K562 (cell line): ENCODE results near the gene CSF2RB. TPM values are rescaled to one million over a fixed set of nuclear protein-coding genes. Genes with fewer than 3 reads are reported as not detected.

Source experiments
- ATAC-seq: fragments of 200-7000 bp; cut with Tn5 transposase; 3 replicates; pipeline ENCODE4 v1.9.1; 2020; ENCODE audit warnings: moderate library complexity
- BruUV-seq: library from RNA; stranded (reverse); fragments of 400-500 nt; replicated peaks from 2 replicates; lab custom pipeline; 2021; lab: Mats Ljungman, UMichigan
- CTCF ChIA-PET: fragments of 300-600 bp; formaldehyde crosslinking; extraction: SDS; loops from one replicate; lab custom pipeline; 2021; ENCODE audit warnings: low intra/inter-chr PET ratio; lab: Yijun Ruan, JAX
- POLR2A ChIA-PET: fragments of 300-600, 350-650 bp; sonication (Branson Sonifier 250); formaldehyde crosslinking; extraction: SDS; loops from one replicate; lab custom pipeline; 2021; ENCODE audit warnings: antibody characterized with exemption, inconsistent platforms; lab: Yijun Ruan, JAX
- DNase-seq, 4 experiments: peaks; one replicate each; pipeline versions ENCODE4 v3.0.0 to v3.0.0-alpha.2; 2011 to 2018; ENCODE audit warnings: low spot score in 3 of 4, mixed read lengths in 3 of 4; ENCODE audit errors: extremely low read depth in 1 of 4
- FAIRE-seq: peaks from 2 replicates; lab custom pipeline; 2011; peaks lifted over from hg19 to GRCh38; lab: Jason Lieb, UNC
- H2AFZ ChIP-seq: 2 replicates; pipeline ENCODE4 v1.6.0; 2011; ENCODE audit warnings: low read depth, low read length, control low read depth, inconsistent platforms
- H3K27ac ChIP-seq: fragments of 200-600 bp; 3 replicates; pipeline ENCODE4 v1.8.0; 2011; ENCODE audit warnings: low read depth, mild to moderate bottlenecking, control low read depth, inconsistent platforms, low read length, moderate library complexity, mixed read lengths; ENCODE audit errors: extremely low read depth
- H3K27me3 ChIP-seq, 2 experiments: fragments of 300-600 bp in 1 of 2; 2 replicates in 1 of 2; 3 replicates in 1 of 2; pipeline versions ENCODE4 v1.6.0 to v1.8.0; 2011; ENCODE audit warnings: inconsistent platforms in 2 of 2, low read length in 2 of 2, mild to moderate bottlenecking in 1 of 2, mixed read lengths in 1 of 2, moderate library complexity in 1 of 2; ENCODE audit not compliant: control insufficient read depth in 2 of 2, insufficient read depth in 2 of 2
- H3K36me3 ChIP-seq: fragments of 300-600 bp; 3 replicates; pipeline ENCODE4 v1.8.0; 2011; ENCODE audit warnings: mild to moderate bottlenecking, low read length, inconsistent platforms; ENCODE audit not compliant: control insufficient read depth, insufficient read depth
- H3K4me1 ChIP-seq, 2 experiments: fragments of 200-600 bp in 1 of 2; replicated peaks in 1 of 2; 2 replicates in 1 of 2; 3 replicates in 1 of 2; pipeline versions ENCODE4 v1.5.1 to v1.8.0; 2011; ENCODE audit warnings: inconsistent platforms in 2 of 2, low read length in 2 of 2, mild to moderate bottlenecking in 1 of 2, mixed read lengths in 1 of 2, moderate library complexity in 1 of 2; ENCODE audit not compliant: control insufficient read depth in 2 of 2, insufficient read depth in 2 of 2
- H3K4me2 ChIP-seq: 2 replicates; pipeline ENCODE4 v1.6.1; 2011; ENCODE audit warnings: low read length, control low read depth, inconsistent platforms, mixed read lengths; ENCODE audit not compliant: insufficient read depth
- H3K4me3 ChIP-seq: fragments of 200-600 bp; sonication (generic), shearing (Covaris generic); 2 replicates; pipeline ENCODE4 v1.5.1; 2016; ENCODE audit warnings: control low read depth, inconsistent platforms
- H3K79me2 ChIP-seq: fragments of 200-600 bp; 3 replicates; pipeline ENCODE4 v1.8.0; 2011; ENCODE audit warnings: low read length, inconsistent platforms; ENCODE audit not compliant: control insufficient read depth, insufficient read depth
- H3K9ac ChIP-seq, 2 experiments: 2 replicates each; pipeline versions ENCODE4 v1.6.0 to v1.6.1; 2011; ENCODE audit warnings: low read depth in 2 of 2, low read length in 2 of 2, control low read depth in 1 of 2, inconsistent platforms in 1 of 2, mild to moderate bottlenecking in 1 of 2, mixed read lengths in 1 of 2; ENCODE audit not compliant: insufficient read depth in 1 of 2
- H3K9me1 ChIP-seq: one replicate; pipeline ENCODE4 v1.6.0; 2011; ENCODE audit warnings: inconsistent platforms, mild to moderate bottlenecking, low read length, moderate library complexity; ENCODE audit not compliant: control insufficient read depth, insufficient read depth
- H3K9me3 ChIP-seq: replicated peaks from 2 replicates; pipeline ENCODE4 v1.5.1; 2011; ENCODE audit warnings: low read depth, low read length, inconsistent platforms; ENCODE audit not compliant: control insufficient read depth, insufficient read depth
- H4K20me1 ChIP-seq: replicated peaks from 2 replicates; pipeline ENCODE4 v1.6.1; 2011; ENCODE audit warnings: low read length, inconsistent platforms, mixed read lengths; ENCODE audit not compliant: control insufficient read depth, insufficient read depth
- CBX8 ChIP-seq: fragments of 200-600 bp; sonication (generic); IDR thresholded peaks from 2 replicates; pipeline ENCODE4 v1.6.1; 2012; ENCODE audit warnings: borderline replicate concordance, mixed run types, low read depth, mild to moderate bottlenecking, moderate library complexity, mixed read lengths, low read length, control low read depth, inconsistent platforms; ENCODE audit not compliant: poor library complexity, severe bottlenecking; ENCODE audit errors: extremely low read depth
- GABPA ChIP-seq: fragments of 200-800 bp; sonication (Bioruptor generic); conservative IDR thresholded peaks from 2 replicates; pipeline ENCODE4 v1.6.1; 2016; ENCODE audit warnings: low read depth, missing genetic modification characterization, missing compliant biosample characterization
- MXD1 ChIP-seq: fragments of 250-450 bp; sonication (Bioruptor Pico); IDR thresholded peaks from 2 replicates; pipeline ENCODE4 v1.8.0; 2021; ENCODE audit warnings: borderline replicate concordance, mild to moderate bottlenecking, moderate library complexity; ENCODE audit not compliant: poor library complexity, severe bottlenecking
- RBM14 ChIP-seq: fragments of 200-400 bp; formaldehyde crosslinking; IDR thresholded peaks from 2 replicates; pipeline ENCODE4 v1.6.1; 2018; ENCODE audit warnings: low read depth, mild to moderate bottlenecking, low read length, moderate library complexity, borderline replicate concordance; ENCODE audit not compliant: insufficient read depth
- ZBTB11 ChIP-seq, 3 experiments: fragments of 200-800 bp in 1 of 3; fragments of 250-450 bp in 1 of 3; fragments of 450-650 bp in 1 of 3; sonication (Bioruptor Pico) in 1 of 3; sonication (Bioruptor generic) in 1 of 3; formaldehyde crosslinking in 1 of 3; IDR thresholded peaks; 2 replicates each; pipeline versions ENCODE4 v1.6.1 to v1.8.0; 2016 to 2022; ENCODE audit warnings: mild to moderate bottlenecking in 2 of 3, missing genetic modification characterization in 2 of 3, missing compliant biosample characterization in 1 of 3, moderate library complexity in 1 of 3
- ZNF140 ChIP-seq: fragments of 250-450 bp; sonication (Bioruptor Pico); IDR thresholded peaks from 2 replicates; pipeline ENCODE4 v1.8.0; 2021; ENCODE audit warnings: moderate library complexity, mild to moderate bottlenecking, inconsistent platforms
- ZNF143 ChIP-seq: sonication (generic); formaldehyde crosslinking; IDR thresholded peaks from 2 replicates; pipeline ENCODE4 v1.9.0; 2022; ENCODE audit warnings: mild to moderate bottlenecking, missing genetic modification reagents
- ZNF263 ChIP-seq: sonication (generic); formaldehyde crosslinking; IDR thresholded peaks from 2 replicates; pipeline ENCODE4 v1.8.0; 2022; ENCODE audit warnings: mild to moderate bottlenecking, missing genetic modification reagents, borderline replicate concordance
- ZNF3 ChIP-seq: fragments of 250-450 bp; sonication (Bioruptor Pico); IDR thresholded peaks from 2 replicates; pipeline ENCODE4 v1.5.0; 2021; ENCODE audit warnings: mild to moderate bottlenecking, moderate library complexity
- WGBS: fragments of 100-300 bp; shearing (Covaris generic); methylation state at CpG from one replicate; pipeline ENCODE4 v1.1.6; 2016; ENCODE audit warnings: low coverage, mixed read lengths; ENCODE audit not compliant: insufficient coverage; ENCODE audit errors: missing lambda C conversion rate; 5-methylcytosine and 5-hydroxymethylcytosine counted together
- in situ Hi-C: fragments of 300-500 bp; cut with MboI; formaldehyde crosslinking; loops from 4 replicates; pipeline ENCODE4 v1.15.0; 2018; ENCODE audit warnings: inconsistent platforms, mixed read lengths
- intact Hi-C: fragments of 100-400 bp; cut with micrococcal nuclease; formaldehyde crosslinking; loops from 2 replicates; pipeline ENCODE4 v1.14.2; 2022
- polyA plus RNA-seq, 8 experiments: library from polyadenylated mRNA; depleted of rRNA in 4 of 8; stranded (reverse) in 5 of 8; unstranded in 3 of 8; fragments of >200 nt; fragmentation: Nextera tagmentation in 2 of 8; fragmentation: Illumina TruSeq in 1 of 8; extraction: Ambion mirVana in 2 of 8; extraction: Trizol in 1 of 8; gene quantifications; 2 replicates each; pipeline versions ENCODE4 v1.2.1 to v1.2.3, GENCODE V29; 2011 to 2014; ENCODE audit warnings: inconsistent platforms in 1 of 8, missing spikeins in 1 of 8
- total RNA-seq, 7 experiments: library from RNA; depleted of rRNA in 6 of 7; stranded (reverse); fragments of >200 nt in 6 of 7; fragmentation: Illumina TruSeq in 2 of 7; extraction: Trizol in 2 of 7; gene quantifications; 2 replicates each; pipeline versions ENCODE4 v1.2.1 to v1.2.3, GENCODE V29; 2011 to 2021; ENCODE audit warnings: low replicate concordance in 1 of 7
- TF ChIP-seq, protein P1 (sequence below): sonication (generic); formaldehyde crosslinking; IDR thresholded peaks from 2 replicates; pipeline ENCODE4 v1.8.0; 2022; ENCODE audit warnings: mild to moderate bottlenecking, low read depth, missing genetic modification reagents

Gene CSF2RB
- total and polyA plus RNA-seq, 9 of the 15 experiments (the other 6 are each of a cell fraction or from before 2014, with no cell fraction given): 0.04 to 1.0 (median 0.36) TPM

- no peak for TF ChIP-seq CBX8
- TF ChIP-seq ZNF143: no peak
- no peak for TF ChIP-seq RBM14
- TF ChIP-seq ZNF140 (CRISPR knock-in tag): no peak
- TF ChIP-seq ZNF263 (CRISPR knock-in tag): no peak
- TF ChIP-seq, protein P1, sequence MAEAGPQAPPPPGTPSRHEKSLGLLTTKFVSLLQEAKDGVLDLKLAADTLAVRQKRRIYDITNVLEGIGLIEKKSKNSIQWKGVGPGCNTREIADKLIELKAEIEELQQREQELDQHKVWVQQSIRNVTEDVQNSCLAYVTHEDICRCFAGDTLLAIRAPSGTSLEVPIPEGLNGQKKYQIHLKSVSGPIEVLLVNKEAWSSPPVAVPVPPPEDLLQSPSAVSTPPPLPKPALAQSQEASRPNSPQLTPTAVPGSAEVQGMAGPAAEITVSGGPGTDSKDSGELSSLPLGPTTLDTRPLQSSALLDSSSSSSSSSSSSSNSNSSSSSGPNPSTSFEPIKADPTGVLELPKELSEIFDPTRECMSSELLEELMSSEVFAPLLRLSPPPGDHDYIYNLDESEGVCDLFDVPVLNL (CRISPR knock-in tag): no peak
- TF ChIP-seq MXD1: no peak
- TF ChIP-seq GABPA (tag): peak; percentile 59; the same call in 1 of the 2 replicates
- TF ChIP-seq ZBTB11 (CRISPR knock-in tag; IDR thresholded peaks at IDR 0.05): peak in 1 of 3 experiments; percentile 53; a peak in 1 of 6 replicates
- TF ChIP-seq ZNF3: no peak
- TF ChIP-seq, all 486 proteins: peak for 2
- WGBS: 4% methylated on average over 13 of the region's 17 CpGs
- Histone ChIP-seq H3K27me3 (peaks cover 0 to 9% of the 10 kb centered on the region in 2 experiments; a peak in 3 of 5 replicates), H3K36me3 (no peaks in the 10 kb centered on the region), H3K9ac (no peak overlapping the region), H3K27ac (no peak overlapping the region), H2AFZ (no peak overlapping the region), H3K4me3 (no peak overlapping the region), H3K9me1 (no peaks in the 10 kb centered on the region), H3K9me3 (no peaks in the 10 kb centered on the region), H3K79me2 (no peaks in the 10 kb centered on the region), H3K4me2 (no peak overlapping the region), H3K4me1 (no peaks in the 10 kb centered on the region), H4K20me1 (no peaks in the 10 kb centered on the region)
- BruUV-seq: no TSS peak
- in situ Hi-C loops (no loop called here), intact Hi-C loops (no loop called here)
- POLR2A ChIA-PET: interaction anchor here (1.5 kb wide), 1 partner anchor 13 kb away, joined by 7 read pairs; no protein-coding TSS in a partner anchor
- CTCF ChIA-PET: no interaction called here
- DNase-seq (no peak), FAIRE-seq (no peak), ATAC-seq (no peak)
Observed at GRCh38 chr22:36950797-36951590, 37.6 kb downstream of the CSF2RB start.
